Tibial nerve (tissue), 4 donors: Measurements from ENCODE around the gene COA1.

ENCODE experiments used
- CTCF ChIP-seq, 5 experiments: fragments of 200-600 bp in 3 of 5; fragments of 450-650 bp in 2 of 5; sonication (generic) in 3 of 5; IDR thresholded peaks; one replicate each; pipeline ENCODE4 v1.5.1; 2016 to 2019; ENCODE audit warnings: antibody characterized with exemption in 5 of 5, mild to moderate bottlenecking in 3 of 5, moderate library complexity in 2 of 5
- EP300 ChIP-seq, 2 donors: sonication (generic); formaldehyde crosslinking; IDR thresholded peaks; one replicate each; pipeline ENCODE4 v1.6.1; 2017; ENCODE audit warnings: antibody characterized with exemption in 2 of 2, mild to moderate bottlenecking in 1 of 2
- POLR2A ChIP-seq, 2 donors: fragments of 450-650 bp; IDR thresholded peaks; one replicate each; pipeline ENCODE4 v1.6.1; 2017; ENCODE audit warnings: antibody characterized with exemption in 2 of 2, mild to moderate bottlenecking in 2 of 2, moderate library complexity in 2 of 2

DNA sequence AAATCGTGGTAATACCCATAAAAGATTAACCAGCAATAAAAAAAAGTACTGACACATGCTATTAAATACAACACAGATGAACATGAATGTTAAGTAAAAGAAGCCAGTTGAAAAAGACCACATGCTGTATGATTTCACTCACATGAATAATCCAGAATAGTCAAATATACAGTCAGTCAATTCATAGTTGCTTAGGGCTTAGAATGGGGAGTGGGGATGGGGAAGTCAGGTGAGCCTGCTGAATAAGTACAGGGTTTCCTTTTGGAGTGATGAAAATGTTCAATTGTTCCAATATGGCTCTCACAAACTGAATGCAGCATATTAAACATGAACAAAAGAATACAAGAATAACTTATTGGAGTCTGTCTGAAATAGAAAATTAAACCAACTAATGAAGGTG, 1.8 kb downstream of the COA1 start:
- no peak for TF ChIP-seq CTCF (IDR thresholded peaks at IDR 0.05)
- no peak for TF ChIP-seq POLR2A (IDR thresholded peaks at IDR 0.05)
- no peak for TF ChIP-seq EP300 (IDR thresholded peaks at IDR 0.05)
